Activated naive CD8-positive, alpha-beta T cell treated with anti-CD3 and anti-CD28 coated beads, Interleukin-2, amount 50 U/mL, for 24 hours (primary cell): ENCODE measurements around the gene NDC80.

Source experiments
- ATAC-seq: fragments of 150-1000 bp; cut with Tn5 transposase; one replicate; pipeline ENCODE4 v1.10.0; 2021
- DNase-seq: peaks from one replicate; pipeline ENCODE4 v3.0.0; 2021
- H3K27ac Mint-ChIP-seq: one replicate; pipeline ENCODE4 v1.8.0; 2021; ENCODE audit warnings: mild to moderate bottlenecking, mixed read lengths
- H3K27me3 Mint-ChIP-seq: one replicate; pipeline ENCODE4 v1.8.0; 2021; ENCODE audit warnings: mixed read lengths
- H3K36me3 Mint-ChIP-seq: one replicate; pipeline ENCODE4 v1.8.0; 2021; ENCODE audit warnings: low read depth, mixed read lengths
- H3K4me1 Mint-ChIP-seq: one replicate; pipeline ENCODE4 v1.8.0; 2021; ENCODE audit warnings: mixed read lengths
- H3K4me3 Mint-ChIP-seq: one replicate; pipeline ENCODE4 v1.8.0; 2021; ENCODE audit warnings: mild to moderate bottlenecking, moderate library complexity, mixed read lengths
- H3K9me3 Mint-ChIP-seq: one replicate; pipeline ENCODE4 v1.8.0; 2021; ENCODE audit warnings: mixed read lengths

Gene NDC80

DNA sequence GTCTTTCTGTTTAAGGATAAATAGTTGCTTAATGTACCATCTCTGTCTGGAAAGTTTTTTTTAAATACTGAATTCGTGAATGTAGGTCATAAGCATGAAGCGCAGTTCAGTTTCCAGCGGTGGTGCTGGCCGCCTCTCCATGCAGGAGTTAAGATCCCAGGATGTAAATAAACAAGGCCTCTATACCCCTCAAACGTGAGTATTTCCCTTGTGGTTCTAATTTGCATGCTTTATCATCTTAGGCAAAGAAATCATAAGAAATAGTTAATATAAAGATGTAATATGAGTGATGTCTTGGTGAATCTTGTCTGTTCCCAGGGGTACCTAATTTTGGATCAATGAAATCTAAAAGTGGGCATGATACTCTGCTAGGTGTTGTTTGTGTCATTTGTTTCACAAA, 1.5 kb downstream of the NDC80 start:
- H3K27ac Mint-ChIP-seq: no peak overlapping the region
- ATAC-seq: no peak
- no peak for DNase-seq
- peaks cover 53% of the 10 kb centered on the region for H3K36me3 Mint-ChIP-seq
- no peaks in the 10 kb centered on the region for H3K9me3 Mint-ChIP-seq
- H3K4me3 Mint-ChIP-seq: peak overlapping the region; percentile 99
- H3K4me1 Mint-ChIP-seq: peaks cover 48% of the 10 kb centered on the region
- no peaks in the 10 kb centered on the region for H3K27me3 Mint-ChIP-seq

DNA sequence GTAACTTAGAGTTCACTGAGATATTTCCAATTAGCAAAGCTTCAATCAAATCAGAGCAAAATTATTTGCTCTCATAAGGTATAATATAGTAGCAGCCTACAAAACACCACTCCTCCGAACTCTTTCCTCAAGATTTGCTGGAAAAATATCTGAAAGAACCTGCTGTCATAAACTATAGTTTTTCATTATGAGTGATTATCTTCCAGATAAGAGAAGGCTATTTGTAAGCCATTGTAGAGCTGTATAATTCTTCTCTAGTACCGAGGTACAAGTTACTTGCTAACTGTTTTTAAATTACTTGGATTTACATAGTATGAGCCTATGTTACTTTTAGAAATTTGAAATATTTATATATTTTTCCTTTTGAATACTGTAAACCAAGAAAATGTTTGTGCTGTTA, 2.1 kb downstream of the NDC80 start:
- peaks cover 46% of the 10 kb centered on the region for H3K4me1 Mint-ChIP-seq
- no peak overlapping the region for H3K27ac Mint-ChIP-seq
- ATAC-seq: no peak
- H3K9me3 Mint-ChIP-seq: no peaks in the 10 kb centered on the region
- H3K27me3 Mint-ChIP-seq: no peaks in the 10 kb centered on the region
- H3K36me3 Mint-ChIP-seq: peaks cover 55% of the 10 kb centered on the region
- no peak for DNase-seq
- peak overlapping the region; percentile 99 for H3K4me3 Mint-ChIP-seq

DNA sequence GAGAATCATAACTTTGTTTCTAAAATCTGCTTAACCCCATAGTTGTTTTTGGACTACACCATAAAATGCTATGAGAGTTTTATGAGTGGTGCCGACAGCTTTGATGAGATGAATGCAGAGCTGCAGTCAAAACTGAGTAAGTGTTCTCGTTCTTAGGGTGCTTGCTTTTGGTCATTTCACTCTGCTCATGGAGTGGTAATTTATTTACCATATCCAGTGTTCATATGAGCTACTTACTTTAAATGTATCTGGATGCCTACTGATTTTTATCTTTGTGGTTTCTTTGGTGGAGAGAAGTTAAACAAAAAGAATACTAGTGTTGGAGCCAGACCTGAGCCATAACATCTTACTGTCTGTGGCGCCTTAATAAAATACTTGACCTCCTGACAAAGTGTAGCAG, 16.4 kb downstream of the NDC80 start:
- Mint-ChIP-seq H3K4me1 (peaks cover 52% of the 10 kb centered on the region), H3K9me3 (no peaks in the 10 kb centered on the region), H3K36me3 (peaks cover 70% of the 10 kb centered on the region), H3K27ac (no peak overlapping the region), H3K4me3 (no peak overlapping the region), H3K27me3 (no peaks in the 10 kb centered on the region)
- no peak for ATAC-seq
- no peak for DNase-seq

DNA sequence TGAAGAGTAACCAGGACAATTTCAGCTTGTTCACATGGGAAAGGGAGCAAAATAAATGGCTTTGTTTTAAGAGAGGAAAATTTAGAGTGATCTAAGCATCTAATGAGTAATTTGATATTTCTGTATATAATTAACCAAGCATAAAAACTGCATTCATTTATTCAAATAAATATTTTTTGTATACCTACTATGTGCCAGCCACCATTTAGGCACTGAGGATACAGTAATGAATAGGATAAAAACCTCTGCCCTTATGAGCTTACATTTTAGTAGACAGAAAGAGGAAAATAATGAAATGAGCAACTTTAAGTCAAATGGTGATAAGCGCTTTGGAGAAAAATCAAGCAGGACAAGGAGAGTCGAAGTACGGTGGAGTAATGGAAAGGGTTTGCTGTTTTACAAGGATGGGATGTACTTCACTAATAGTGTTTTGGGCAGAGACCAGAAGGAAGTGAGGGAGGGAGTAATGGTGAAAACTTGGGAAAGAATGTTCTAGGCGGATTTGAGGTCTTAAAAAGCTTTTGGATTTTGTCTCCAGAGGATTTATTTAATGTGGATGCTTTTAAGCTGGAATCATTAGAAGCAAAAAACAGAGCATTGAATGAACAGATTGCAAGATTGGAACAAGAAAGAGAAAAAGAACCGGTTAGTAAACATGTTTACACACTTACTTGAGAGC, 17.4 kb downstream of the NDC80 start:
- Mint-ChIP-seq H3K4me1 (peaks cover 58% of the 10 kb centered on the region), H3K36me3 (peaks cover 72% of the 10 kb centered on the region), H3K4me3 (peak overlapping the region; percentile 60), H3K9me3 (no peaks in the 10 kb centered on the region), H3K27ac (peak overlapping the region; percentile 90), H3K27me3 (no peaks in the 10 kb centered on the region)
- DNase-seq: no peak
- no peak for ATAC-seq

DNA sequence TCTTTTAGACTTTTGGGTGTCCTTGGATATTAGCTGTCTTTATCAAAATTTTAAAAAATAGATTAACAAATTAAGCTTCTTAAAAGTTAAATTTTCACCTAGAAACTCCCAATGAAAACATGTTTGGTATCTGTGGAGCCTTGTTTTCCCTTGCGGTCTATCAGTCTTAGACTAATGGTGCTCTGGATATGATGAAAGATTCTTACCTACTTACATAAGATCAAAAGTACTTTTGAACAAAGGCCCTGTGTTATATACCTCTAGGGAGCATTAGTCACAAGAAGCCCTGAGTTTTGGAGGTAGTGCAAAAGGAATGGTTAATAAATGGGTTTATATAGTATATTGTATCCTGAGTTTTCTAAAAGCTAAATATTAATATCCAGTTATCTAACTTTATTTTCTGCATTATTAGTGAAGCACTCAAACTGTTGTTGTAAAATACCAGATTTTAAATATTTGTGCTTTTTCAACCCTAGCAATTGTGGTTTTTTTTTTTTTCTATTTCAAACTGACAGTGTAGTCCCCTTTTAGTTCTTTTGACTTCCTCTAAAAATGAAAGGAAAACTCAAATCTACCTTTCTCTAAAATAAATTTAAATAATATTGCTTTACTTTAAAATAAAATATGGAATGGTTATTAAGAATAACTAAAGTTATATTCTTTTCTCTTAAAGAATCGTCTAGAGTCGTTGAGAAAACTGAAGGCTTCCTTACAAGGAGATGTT, 18.1 kb downstream of the NDC80 start:
- H3K4me3 Mint-ChIP-seq: peak overlapping the region; percentile 60
- H3K27ac Mint-ChIP-seq: peak overlapping the region; percentile 90
- ATAC-seq (peak; percentile 82), DNase-seq (no peak)
- H3K27me3 Mint-ChIP-seq: no peaks in the 10 kb centered on the region
- H3K4me1 Mint-ChIP-seq: peaks cover 62% of the 10 kb centered on the region
- peaks cover 79% of the 10 kb centered on the region for H3K36me3 Mint-ChIP-seq
- no peaks in the 10 kb centered on the region for H3K9me3 Mint-ChIP-seq

DNA sequence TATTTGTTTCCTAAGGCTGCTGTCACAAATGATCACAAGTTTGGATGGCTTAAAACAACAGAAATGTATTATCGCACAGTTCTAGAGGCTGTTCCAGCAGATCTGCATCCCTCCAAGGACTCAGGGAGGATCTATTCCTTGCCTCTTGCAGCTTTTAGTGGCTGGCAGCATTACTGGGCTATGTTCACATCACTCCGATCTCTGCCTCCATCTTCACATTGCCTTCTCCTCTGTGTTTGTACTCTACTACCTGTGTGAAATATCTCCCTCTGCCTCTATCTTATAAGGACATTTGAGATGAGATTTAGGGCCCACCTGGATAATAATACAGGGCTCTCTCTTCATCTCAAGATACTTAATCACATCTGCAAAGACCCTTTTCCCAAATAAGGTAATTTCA, 18.9 kb downstream of the NDC80 start:
- Mint-ChIP-seq H3K9me3 (peaks cover 2% of the 10 kb centered on the region), H3K27ac (peak overlapping the region; percentile 90), H3K4me3 (peak overlapping the region; percentile 48), H3K4me1 (peaks cover 66% of the 10 kb centered on the region), H3K36me3 (peaks cover 78% of the 10 kb centered on the region), H3K27me3 (no peaks in the 10 kb centered on the region)
- ATAC-seq: no peak
- DNase-seq: no peak

DNA sequence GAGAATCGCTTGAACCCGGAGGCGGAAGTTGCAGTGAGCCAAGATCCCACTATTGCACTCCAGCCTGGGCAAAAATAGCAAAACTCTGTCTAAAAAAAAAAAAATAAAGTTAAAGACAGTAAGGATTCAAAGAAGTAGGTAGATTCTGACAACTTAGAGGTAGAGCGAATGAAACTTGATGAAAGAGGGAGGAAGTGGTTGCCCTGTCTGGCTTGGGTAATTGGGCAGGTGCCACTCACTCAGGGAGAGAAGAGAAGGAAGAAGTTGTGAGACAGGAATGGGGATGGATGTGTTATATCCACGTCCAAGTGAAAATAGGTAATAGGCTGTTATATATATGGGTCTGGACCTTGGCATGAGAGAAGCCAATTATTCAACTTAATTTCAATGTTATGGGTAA, 26.3 kb downstream of the NDC80 start:
- Mint-ChIP-seq H3K9me3 (peaks cover 9% of the 10 kb centered on the region), H3K4me1 (peaks cover 32% of the 10 kb centered on the region), H3K36me3 (peaks cover 66% of the 10 kb centered on the region), H3K4me3 (no peak overlapping the region), H3K27me3 (no peaks in the 10 kb centered on the region), H3K27ac (no peak overlapping the region)
- DNase-seq: no peak
- ATAC-seq: no peak

DNA sequence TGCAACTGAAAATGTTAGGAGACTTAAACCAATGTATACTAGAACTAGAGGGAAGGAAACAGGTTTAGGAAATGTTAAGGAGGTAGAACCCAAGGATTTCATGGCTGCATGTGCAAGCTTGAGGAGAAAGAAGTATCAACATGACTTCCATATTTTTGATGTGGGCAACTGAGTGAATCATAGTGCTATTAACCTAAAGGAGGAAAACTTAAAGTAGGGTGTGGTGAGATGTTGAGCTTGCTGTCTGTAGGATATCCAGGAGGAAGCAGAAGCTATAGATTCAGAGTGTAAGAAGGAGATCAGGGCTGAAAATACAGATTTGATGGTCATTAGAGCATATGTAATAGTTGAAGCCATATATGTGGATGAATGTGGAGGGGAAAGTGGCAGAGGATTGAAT, 31.5 kb downstream of the NDC80 start:
- no peaks in the 10 kb centered on the region for H3K9me3 Mint-ChIP-seq
- H3K27me3 Mint-ChIP-seq: no peaks in the 10 kb centered on the region
- H3K36me3 Mint-ChIP-seq: peaks cover 62% of the 10 kb centered on the region
- peak; percentile 58 for ATAC-seq
- peak overlapping the region; percentile 13 for H3K27ac Mint-ChIP-seq
- H3K4me1 Mint-ChIP-seq: peaks cover 37% of the 10 kb centered on the region
- DNase-seq: no peak
- H3K4me3 Mint-ChIP-seq: no peak overlapping the region

DNA sequence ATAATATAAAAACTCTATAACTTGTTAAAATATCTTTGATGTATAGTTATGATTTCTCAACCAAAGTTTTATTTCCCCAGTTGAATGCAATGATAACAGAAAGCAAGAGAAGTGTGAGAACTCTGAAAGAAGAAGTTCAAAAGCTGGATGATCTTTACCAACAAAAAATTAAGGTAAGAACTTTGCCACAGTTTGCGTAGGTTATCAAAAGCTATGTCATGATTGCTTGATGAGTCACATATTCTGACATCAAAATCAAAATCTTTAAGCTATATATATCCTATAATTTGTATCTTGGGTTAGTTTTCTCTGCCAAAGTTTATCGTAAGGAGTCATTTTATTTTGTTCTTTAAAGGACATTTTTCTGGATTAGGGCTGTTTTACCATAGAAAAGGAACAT, 35.0 kb downstream of the NDC80 start:
- no peaks in the 10 kb centered on the region for H3K9me3 Mint-ChIP-seq
- H3K27me3 Mint-ChIP-seq: no peaks in the 10 kb centered on the region
- H3K27ac Mint-ChIP-seq: peak overlapping the region; percentile 85
- no peak for DNase-seq
- H3K4me1 Mint-ChIP-seq: peaks cover 42% of the 10 kb centered on the region
- peaks cover 68% of the 10 kb centered on the region for H3K36me3 Mint-ChIP-seq
- H3K4me3 Mint-ChIP-seq: peak overlapping the region; percentile 61
- ATAC-seq: no peak

DNA sequence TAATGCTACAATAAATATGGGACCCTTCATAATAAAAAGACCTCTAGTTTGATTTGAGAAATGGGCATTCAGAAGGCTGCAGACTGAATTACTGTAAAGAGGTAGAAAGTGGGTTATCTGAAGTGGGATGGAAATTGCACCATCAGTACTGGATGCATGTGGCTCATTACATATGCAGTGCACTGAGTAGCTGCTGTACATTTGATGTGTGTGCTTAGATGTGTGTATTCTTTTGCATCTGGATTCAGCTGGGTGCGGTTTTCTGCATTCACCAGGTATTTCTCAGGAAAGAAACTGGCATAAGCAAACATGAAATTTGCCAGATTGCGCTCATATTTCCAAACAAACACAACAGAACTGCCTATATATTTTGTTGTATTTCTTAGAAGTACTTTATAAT, 38.2 kb downstream of the NDC80 start:
- DNase-seq (no peak), ATAC-seq (no peak)
- H3K27ac Mint-ChIP-seq: no peak overlapping the region
- peaks cover 71% of the 10 kb centered on the region for H3K36me3 Mint-ChIP-seq
- peaks cover 29% of the 10 kb centered on the region for H3K4me1 Mint-ChIP-seq
- H3K4me3 Mint-ChIP-seq: no peak overlapping the region
- H3K27me3 Mint-ChIP-seq: no peaks in the 10 kb centered on the region
- no peaks in the 10 kb centered on the region for H3K9me3 Mint-ChIP-seq

DNA sequence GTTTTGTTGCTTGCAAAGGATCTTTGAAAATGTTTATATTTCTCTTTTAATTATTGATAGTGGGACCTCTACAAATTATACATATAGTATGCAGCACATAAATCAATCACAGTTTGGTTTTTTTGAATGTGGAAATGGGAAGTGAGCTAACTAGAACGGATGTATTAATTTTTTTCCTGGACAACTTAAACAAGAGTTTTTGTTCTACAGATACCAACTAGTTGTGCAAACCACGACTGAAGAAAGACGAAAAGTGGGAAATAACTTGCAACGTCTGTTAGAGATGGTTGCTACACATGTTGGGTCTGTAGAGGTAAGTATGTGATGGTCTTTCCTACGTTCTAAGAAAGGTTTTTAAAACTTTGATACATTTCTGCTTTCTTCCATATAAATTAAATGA, 39.2 kb downstream of the NDC80 start:
- H3K9me3 Mint-ChIP-seq: no peaks in the 10 kb centered on the region

DNA sequence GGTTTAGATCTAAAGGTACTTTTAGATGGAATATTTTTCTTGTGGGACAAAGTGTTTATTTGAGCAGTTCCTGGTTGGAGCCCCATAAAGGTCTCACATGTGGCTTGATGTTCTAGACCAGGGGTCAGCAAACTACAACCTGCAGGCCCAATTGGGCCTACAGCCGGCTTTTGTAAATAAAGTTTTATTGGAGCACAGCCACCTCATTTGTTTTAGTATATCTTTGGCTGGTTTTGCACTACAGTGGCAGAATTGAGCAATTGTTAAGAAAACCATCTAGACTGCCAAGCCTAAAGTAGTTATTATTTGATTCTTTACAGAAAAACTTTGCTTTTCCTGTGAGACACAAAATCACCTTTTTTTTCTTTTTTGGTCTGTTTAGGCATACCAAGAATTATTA, 41.6 kb downstream of the NDC80 start:
- no peak overlapping the region for H3K4me3 Mint-ChIP-seq
- H3K36me3 Mint-ChIP-seq: peaks cover 74% of the 10 kb centered on the region
- no peaks in the 10 kb centered on the region for H3K9me3 Mint-ChIP-seq
- DNase-seq: no peak
- H3K4me1 Mint-ChIP-seq: peaks cover 4% of the 10 kb centered on the region
- H3K27ac Mint-ChIP-seq: no peak overlapping the region
- no peaks in the 10 kb centered on the region for H3K27me3 Mint-ChIP-seq
- no peak for ATAC-seq

More for the DNA sequence above, 39.2 kb downstream of the NDC80 start:
- H3K4me1 Mint-ChIP-seq: peaks cover 20% of the 10 kb centered on the region
- H3K27me3 Mint-ChIP-seq: no peaks in the 10 kb centered on the region
- no peak for DNase-seq
- H3K4me3 Mint-ChIP-seq: no peak overlapping the region
- no peak overlapping the region for H3K27ac Mint-ChIP-seq
- ATAC-seq: no peak
- H3K36me3 Mint-ChIP-seq: peaks cover 73% of the 10 kb centered on the region

DNA sequence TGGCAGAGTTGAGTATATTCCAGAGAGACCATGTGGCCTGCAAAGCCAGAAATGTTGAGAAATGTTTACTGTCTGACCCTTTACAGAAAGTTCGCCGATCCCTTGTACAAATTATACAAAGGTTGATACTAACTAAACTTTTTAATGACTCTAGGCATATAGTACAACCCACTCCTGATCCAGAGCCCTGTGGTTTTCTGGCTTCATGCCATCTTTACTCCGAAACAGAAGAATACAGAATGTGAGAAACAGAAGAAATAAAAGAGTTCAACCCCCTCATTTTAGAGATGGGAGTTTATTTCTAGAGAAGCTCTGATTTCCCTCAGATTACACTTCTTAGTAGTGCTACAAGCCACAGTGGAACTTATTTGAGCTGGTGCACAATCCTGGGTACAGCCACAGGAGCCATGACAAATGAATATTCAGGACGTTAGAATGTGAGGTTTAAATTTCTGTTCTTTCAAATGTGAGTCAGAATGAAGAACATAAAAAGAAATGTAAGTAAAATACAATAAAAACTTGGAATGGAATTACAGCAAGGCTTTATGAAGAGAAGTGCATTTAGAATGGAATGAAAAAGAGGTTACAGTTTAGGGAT, 46.1 kb downstream of the NDC80 start:
- DNase-seq: no peak
- Mint-ChIP-seq H3K4me1 (no peaks in the 10 kb centered on the region), H3K27me3 (no peaks in the 10 kb centered on the region), H3K9me3 (no peaks in the 10 kb centered on the region), H3K36me3 (peaks cover 39% of the 10 kb centered on the region), H3K4me3 (no peak overlapping the region), H3K27ac (peak overlapping the region; percentile 53)
- no peak for ATAC-seq

DNA sequence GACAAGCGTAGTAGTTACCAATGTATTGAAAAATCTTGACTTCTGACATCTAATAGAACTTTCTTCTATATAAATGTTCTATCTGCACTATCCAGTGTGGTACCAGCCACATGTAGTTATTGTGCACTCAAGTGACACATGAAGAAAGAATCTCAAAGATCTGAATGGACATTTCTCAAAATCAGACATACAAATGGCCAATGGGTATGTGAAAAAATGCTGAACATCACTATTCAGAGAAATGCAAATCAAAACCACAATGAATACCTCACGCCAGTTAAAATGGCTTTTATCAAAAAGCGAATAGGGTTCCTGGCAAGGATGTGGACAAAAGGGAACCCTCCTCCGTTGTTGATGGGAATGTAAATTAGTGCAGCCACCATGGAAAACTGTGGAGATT, 46.7 kb downstream of the NDC80 start:
- Mint-ChIP-seq H3K4me3 (no peak overlapping the region), H3K27me3 (no peaks in the 10 kb centered on the region), H3K9me3 (no peaks in the 10 kb centered on the region), H3K27ac (no peak overlapping the region), H3K36me3 (peaks cover 34% of the 10 kb centered on the region), H3K4me1 (no peaks in the 10 kb centered on the region)
- no peak for DNase-seq
- no peak for ATAC-seq

DNA sequence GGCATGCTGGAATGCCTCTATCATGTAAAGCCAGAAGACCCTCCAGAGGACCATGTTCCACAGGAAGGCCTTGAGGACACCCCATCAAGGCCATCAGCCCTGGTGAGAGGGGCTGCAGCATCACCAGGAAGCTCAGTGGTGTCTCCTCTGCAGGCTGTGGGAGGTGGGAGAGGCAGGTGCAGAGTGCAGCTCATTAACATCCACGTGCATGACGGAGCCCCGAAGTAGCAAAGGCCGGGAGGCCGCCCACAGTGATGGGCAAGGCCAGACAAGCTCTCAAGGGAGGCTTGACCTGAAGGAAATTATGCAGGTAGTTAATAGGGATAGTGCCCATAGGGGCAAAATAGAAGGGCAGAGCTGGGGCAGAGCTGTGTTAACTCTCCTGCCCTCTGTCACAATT, 53.9 kb downstream of the NDC80 start:
- Mint-ChIP-seq H3K36me3 (no peaks in the 10 kb centered on the region), H3K9me3 (no peaks in the 10 kb centered on the region), H3K27ac (no peak overlapping the region), H3K4me1 (peaks cover 16% of the 10 kb centered on the region), H3K4me3 (no peak overlapping the region), H3K27me3 (no peaks in the 10 kb centered on the region)
- ATAC-seq (no peak), DNase-seq (no peak)
